Osteoblast (primary cell): ENCODE data around the gene C1QTNF4. TPM values are rescaled to one million over a fixed set of nuclear protein-coding genes. Genes with fewer than 3 reads are reported as not detected.

Experiments used
- DNase-seq: peaks from one replicate; pipeline ENCODE4 v3.0.0; 2011; ENCODE audit warnings: low spot score, mixed read lengths; ENCODE audit not compliant: insufficient read length; ENCODE audit errors: missing footprints
- H2AFZ ChIP-seq: 2 replicates; pipeline ENCODE4 v1.6.0; 2011; ENCODE audit warnings: mild to moderate bottlenecking, low read length
- H3K27ac ChIP-seq: 2 replicates; pipeline ENCODE4 v1.5.1; 2011; ENCODE audit warnings: mild to moderate bottlenecking, low read depth, low read length, moderate library complexity
- H3K27me3 ChIP-seq: 2 replicates; pipeline ENCODE4 v1.6.0; 2012; ENCODE audit warnings: mild to moderate bottlenecking, control low read depth, inconsistent platforms, low read length, moderate library complexity; ENCODE audit not compliant: insufficient read depth
- H3K36me3 ChIP-seq: 2 replicates; pipeline ENCODE4 v1.5.1; 2011; ENCODE audit warnings: mild to moderate bottlenecking, low read length, control low read depth, moderate library complexity; ENCODE audit not compliant: insufficient read depth
- H3K4me1 ChIP-seq: 2 replicates; pipeline ENCODE4 v1.5.1; 2011; ENCODE audit warnings: mild to moderate bottlenecking, low read length, control low read depth, moderate library complexity; ENCODE audit not compliant: insufficient read depth
- H3K4me2 ChIP-seq: 2 replicates; pipeline ENCODE4 v1.6.0; 2011; ENCODE audit warnings: mild to moderate bottlenecking, low read length; ENCODE audit not compliant: insufficient read depth
- H3K4me3 ChIP-seq: fragments of 200-600 bp; sonication (generic); 3 replicates; pipeline ENCODE4 v1.5.1; 2012; ENCODE audit warnings: mild to moderate bottlenecking, low read length, inconsistent platforms; ENCODE audit not compliant: insufficient read depth
- H3K79me2 ChIP-seq: 2 replicates; pipeline ENCODE4 v1.6.0; 2012; ENCODE audit warnings: mild to moderate bottlenecking, low read length, control low read depth, inconsistent platforms; ENCODE audit not compliant: insufficient read depth
- H3K9me3 ChIP-seq: 2 replicates; pipeline ENCODE4 v1.5.1; 2011; ENCODE audit warnings: low read depth, low read length, control low read depth
- H4K20me1 ChIP-seq: 2 replicates; pipeline ENCODE4 v1.6.0; 2012; ENCODE audit warnings: mild to moderate bottlenecking, low read length, control low read depth; ENCODE audit not compliant: insufficient read depth
- total RNA-seq: library from RNA; depleted of rRNA; stranded (reverse); fragments of >200 nt; gene quantifications from 2 replicates; pipeline ENCODE4 v1.2.3, GENCODE V29; 2012
- TF ChIP-seq, protein P1 (sequence below): IDR thresholded peaks from 2 replicates; pipeline ENCODE4 v1.5.1; 2011; ENCODE audit warnings: mild to moderate bottlenecking, low read depth, low read length, moderate library complexity; ENCODE audit errors: extremely low read depth

The C1QTNF4 gene
- total RNA-seq, 1 donor = 0.36 TPM

DNA sequence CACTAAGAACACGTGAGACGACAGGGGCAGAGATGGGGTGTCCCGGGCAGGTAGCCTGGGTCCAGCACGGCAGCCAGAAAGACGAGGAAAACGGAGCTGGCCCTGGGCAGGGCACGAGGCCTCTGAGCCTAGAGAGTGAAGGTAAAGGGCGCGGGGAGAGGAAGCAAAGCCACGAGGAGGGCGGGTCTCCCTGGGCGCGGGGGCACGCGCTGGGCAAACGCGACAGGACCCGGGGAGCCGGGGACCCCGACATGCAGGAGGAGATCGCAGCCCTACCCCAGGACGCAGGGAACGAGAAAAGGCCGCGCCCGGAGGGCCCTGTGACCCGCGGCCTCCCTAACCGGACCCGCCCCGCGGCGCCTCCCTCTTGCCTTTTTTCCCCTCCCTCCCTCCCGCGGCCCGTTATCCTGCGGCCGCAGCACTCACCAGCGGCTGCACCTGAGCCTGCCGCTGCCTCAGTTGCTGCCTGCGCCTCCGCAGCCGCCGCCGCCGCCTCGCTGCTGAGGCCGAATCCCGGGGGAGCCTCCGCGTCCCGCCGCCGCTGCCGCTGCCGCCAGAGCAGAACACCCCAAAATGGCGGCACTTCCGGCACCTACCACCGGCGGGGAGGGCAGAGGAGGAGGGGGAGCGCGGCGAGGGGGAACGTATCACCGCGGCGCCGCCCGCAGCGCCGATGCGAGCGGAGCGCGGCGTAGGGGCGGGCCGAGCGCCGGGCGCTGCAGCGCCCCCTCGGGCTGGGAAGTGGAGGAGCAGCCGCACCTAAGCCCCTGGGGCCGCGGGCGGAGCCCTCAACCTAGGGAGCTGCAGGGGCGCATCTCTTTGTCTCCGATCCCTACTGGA lies 41.4 kb downstream of the C1QTNF4 start, which contains the start of gene CELF1:
TSS of gene CELF1 (minus strand) at position 567 of the 840 bp plus-strand sequence. CDS start 53,609 bp downstream, outside the sequence.
- H2AFZ ChIP-seq = peak within 1 kb of the TSS; percentile 98
- H3K9me3 ChIP-seq = no peaks in the 10 kb centered on the region
- H3K27ac ChIP-seq = peak within 1 kb of the TSS; percentile 88
- peaks cover 52% of the 10 kb centered on the region for H3K79me2 ChIP-seq
- DNase-seq = peak; percentile 97
- H3K4me3 ChIP-seq = peak within 1 kb of the TSS; percentile 97
- peaks cover 3% of the 10 kb centered on the region for H3K36me3 ChIP-seq
- H3K4me2 ChIP-seq = peak within 1 kb of the TSS; percentile 90
- TF ChIP-seq, protein P1, sequence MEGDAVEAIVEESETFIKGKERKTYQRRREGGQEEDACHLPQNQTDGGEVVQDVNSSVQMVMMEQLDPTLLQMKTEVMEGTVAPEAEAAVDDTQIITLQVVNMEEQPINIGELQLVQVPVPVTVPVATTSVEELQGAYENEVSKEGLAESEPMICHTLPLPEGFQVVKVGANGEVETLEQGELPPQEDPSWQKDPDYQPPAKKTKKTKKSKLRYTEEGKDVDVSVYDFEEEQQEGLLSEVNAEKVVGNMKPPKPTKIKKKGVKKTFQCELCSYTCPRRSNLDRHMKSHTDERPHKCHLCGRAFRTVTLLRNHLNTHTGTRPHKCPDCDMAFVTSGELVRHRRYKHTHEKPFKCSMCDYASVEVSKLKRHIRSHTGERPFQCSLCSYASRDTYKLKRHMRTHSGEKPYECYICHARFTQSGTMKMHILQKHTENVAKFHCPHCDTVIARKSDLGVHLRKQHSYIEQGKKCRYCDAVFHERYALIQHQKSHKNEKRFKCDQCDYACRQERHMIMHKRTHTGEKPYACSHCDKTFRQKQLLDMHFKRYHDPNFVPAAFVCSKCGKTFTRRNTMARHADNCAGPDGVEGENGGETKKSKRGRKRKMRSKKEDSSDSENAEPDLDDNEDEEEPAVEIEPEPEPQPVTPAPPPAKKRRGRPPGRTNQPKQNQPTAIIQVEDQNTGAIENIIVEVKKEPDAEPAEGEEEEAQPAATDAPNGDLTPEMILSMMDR = peak; percentile 72
- H3K27me3 ChIP-seq = no peaks in the 10 kb centered on the region
- peaks cover 15% of the 10 kb centered on the region for H3K4me1 ChIP-seq
- peaks cover 29% of the 10 kb centered on the region for H4K20me1 ChIP-seq

DNA sequence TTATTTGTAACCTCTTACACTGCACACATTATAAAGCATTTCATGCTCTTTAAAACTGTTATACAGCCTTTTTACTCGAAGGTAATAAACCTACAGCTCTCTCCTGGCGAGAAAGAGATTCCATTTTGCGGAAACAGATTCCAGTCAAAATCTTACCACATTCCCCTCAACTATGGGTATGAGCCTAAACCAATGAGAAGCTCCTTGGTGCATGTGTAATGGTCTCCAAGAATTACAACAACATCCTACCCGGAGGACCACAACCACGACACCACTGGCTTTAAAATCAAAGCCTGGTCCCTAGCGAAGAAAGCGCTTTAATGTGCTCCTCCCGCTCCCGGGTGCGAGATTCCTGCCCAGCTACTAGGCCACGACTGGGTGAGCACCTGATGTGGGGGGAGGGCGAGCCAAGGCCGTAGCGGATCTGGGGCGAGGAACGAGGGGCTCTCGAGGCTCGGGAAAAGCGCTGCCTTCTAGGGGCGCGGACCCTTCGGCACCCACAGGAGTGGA lies 42.1 kb downstream of the C1QTNF4 start:
- peak; percentile 62 for DNase-seq
- TF ChIP-seq, protein P1 = no peak

DNA sequence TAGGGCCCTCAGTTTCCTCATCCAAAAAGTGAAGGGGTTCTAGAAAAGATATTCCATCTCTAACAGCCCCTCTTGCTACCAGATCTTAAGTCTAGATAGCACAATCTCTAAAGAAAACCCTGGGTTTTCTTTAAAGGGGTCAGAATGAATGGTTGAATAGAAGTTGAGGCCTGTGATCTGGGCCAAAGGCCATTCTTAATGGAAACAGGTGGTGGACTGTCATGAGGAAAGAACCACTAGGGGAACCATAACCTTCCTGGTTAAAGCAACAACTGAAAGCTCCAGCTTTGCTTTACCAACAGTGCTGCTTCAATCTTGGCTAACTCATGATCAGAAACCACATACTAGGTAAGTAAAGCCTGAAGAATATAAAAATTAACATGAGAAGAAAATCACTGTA lies 43.1 kb downstream of the C1QTNF4 start:
- H3K9me3 ChIP-seq = no peaks in the 10 kb centered on the region
- H3K27ac ChIP-seq = peak overlapping the region; percentile 88
- H3K79me2 ChIP-seq = peaks cover 69% of the 10 kb centered on the region
- peak overlapping the region; percentile 83 for H3K4me2 ChIP-seq
- peaks cover 18% of the 10 kb centered on the region for H3K4me1 ChIP-seq
- H3K27me3 ChIP-seq = no peaks in the 10 kb centered on the region
- TF ChIP-seq, protein P1 = peak; percentile 46
- DNase-seq = peak; percentile 81
- peaks cover 43% of the 10 kb centered on the region for H4K20me1 ChIP-seq
- H3K4me3 ChIP-seq = peak overlapping the region; percentile 97
- H2AFZ ChIP-seq = no peak overlapping the region
- H3K36me3 ChIP-seq = peaks cover 3% of the 10 kb centered on the region

More for the DNA sequence above, 42.1 kb downstream of the C1QTNF4 start:
- Histone ChIP-seq H3K27ac (peak overlapping the region; percentile 88), H3K79me2 (peaks cover 59% of the 10 kb centered on the region), H3K9me3 (no peaks in the 10 kb centered on the region), H3K4me1 (peaks cover 18% of the 10 kb centered on the region), H3K27me3 (no peaks in the 10 kb centered on the region), H4K20me1 (peaks cover 36% of the 10 kb centered on the region), H2AFZ (peak overlapping the region; percentile 52), H3K4me2 (peak overlapping the region; percentile 83), H3K36me3 (peaks cover 3% of the 10 kb centered on the region), H3K4me3 (peak overlapping the region; percentile 97)
